Measurements from ENCODE around the gene ANKRD44.

The ANKRD44 gene

GRCh38 chr2:197286805-197287595 is 23.6 kb downstream of the ANKRD44 start:
- no peak for DNase-seq

DNA sequence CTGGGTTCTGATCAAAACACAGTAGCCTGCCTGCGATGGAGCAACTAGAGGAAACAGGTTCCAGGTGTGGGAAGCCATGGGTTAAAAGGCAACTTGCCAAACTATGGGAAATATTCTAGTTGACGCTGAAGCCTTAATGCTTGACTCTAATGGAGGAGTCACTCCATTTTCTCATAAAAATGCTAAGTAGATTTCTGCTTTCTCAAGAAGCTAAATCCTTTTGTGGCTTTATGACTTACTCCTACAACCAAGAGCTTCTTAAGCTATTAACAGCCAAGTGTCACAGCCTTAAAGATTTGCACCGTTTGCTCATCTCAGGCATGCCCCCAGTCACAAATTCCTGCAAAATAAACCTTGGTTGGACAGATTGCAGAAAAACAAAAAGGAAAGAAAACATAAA is 25.2 kb downstream of the ANKRD44 start:
- DNase-seq: no peak

GRCh38 chr2:197284956-197285355 is 25.6 kb downstream of the ANKRD44 start:
- no peak for DNase-seq

DNA sequence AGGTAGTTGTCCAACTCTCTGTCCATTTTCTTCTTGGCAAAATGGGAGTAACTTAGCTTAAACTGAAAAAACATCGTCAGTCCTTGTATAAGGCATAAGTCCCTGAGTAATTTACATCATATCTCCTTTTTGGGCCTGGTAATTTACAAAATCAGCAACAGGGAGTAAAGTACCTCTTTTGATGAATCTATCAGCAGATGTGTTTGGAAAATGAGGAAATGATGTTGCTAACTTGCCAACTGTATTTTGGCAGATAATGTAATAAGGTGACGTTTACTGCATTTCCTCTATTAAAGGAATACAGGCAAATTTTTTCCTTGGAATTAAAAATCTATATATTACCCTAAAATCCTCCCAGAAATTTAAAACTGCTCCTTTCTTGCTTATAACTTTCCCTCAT is 29.2 kb downstream of the ANKRD44 start:
- no peak for DNase-seq

GRCh38 chr2:197280015-197280702 is 30.4 kb downstream of the ANKRD44 start:
- DNase-seq: no peak

GRCh38 chr2:197278799-197279763 is 31.5 kb downstream of the ANKRD44 start:
- DNase-seq: no peak

GRCh38 chr2:197277794-197278193 is 32.8 kb downstream of the ANKRD44 start:
- DNase-seq: no peak

DNA sequence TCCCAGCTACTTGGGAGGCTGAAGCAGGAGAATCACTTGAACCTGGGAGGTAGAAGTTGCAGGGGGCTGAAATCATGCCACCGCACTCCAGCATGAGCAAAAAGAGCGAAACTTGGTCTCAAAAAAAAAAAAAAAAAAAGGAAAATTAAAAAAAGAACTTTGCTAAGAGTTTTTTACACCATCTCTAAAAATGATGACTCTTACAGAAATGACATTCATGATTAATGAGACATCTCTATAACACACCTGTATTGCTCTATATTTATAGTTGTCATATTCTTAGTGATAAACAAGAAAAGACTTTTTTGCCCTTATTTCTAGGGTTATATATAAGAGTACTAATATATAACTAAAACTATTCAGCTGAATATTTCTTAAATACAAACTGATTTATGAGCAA is 34.4 kb downstream of the ANKRD44 start:
- no peak for DNase-seq

DNA sequence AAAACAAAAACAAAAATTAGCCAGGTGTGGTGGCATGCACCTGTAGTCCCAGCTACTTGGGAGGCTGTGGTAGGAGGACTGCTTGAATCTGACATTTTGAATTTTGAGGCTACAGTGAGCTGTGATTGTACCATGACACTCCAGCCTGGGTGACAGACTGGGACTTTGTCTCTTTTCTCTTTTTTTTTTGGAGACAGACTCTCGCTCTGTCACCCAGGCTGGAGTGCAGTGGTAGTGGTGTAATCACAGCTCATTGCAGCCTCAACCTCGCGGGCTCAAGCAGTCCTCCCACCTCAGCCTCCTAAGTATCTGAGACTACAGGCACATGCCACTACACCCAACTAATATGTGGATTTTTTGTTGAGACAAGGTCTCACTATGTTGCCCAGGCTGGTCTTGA is 35.6 kb downstream of the ANKRD44 start:
- DNase-seq: no peak

- no peak for DNase-seq
These were observed 36.2 kb downstream of the ANKRD44 start for GRCh38 chr2:197274349-197274748.

DNA sequence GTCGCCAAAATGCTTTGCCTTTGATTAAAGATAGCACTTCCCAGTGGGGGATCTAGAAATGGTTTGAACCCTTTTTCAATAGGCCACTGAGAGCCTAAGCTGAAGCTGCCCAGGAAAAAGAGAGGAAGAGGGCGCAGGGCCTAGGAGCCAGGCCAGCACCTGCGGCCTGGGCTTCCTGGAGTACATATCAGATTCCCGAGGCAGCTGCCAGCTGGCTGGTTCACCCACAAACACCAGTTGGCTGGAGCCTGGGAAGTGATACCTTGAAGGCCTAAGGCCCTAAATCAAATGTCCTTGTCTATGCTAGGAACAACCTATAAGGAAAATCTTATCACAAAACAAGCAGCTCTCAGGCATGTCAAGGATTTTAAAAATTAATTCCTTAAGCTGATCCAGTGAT is 37.1 kb downstream of the ANKRD44 start:
- DNase-seq: no peak

- DNase-seq: no peak
These were observed 40.0 kb downstream of the ANKRD44 start for GRCh38 chr2:197270601-197271000.

DNA sequence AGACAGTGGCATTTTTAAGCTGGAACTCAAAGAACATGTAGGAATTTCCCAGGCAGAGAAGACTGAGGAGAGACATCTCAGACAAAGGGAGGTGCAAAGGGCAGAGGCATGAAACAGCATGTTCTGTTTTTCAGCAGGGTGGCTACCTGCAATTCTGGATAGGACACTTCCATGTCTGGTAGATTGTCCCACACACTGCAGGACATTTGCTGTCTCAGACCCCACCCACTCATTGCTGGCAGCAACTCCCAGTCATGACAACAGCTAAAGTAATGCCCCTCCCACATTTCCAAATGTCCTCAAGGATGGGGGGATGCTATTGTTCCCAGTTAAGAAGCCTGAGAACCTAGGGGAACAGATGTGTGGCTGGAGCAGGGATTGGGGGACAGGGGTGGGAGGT is 40.8 kb downstream of the ANKRD44 start:
- no peak for DNase-seq

DNA sequence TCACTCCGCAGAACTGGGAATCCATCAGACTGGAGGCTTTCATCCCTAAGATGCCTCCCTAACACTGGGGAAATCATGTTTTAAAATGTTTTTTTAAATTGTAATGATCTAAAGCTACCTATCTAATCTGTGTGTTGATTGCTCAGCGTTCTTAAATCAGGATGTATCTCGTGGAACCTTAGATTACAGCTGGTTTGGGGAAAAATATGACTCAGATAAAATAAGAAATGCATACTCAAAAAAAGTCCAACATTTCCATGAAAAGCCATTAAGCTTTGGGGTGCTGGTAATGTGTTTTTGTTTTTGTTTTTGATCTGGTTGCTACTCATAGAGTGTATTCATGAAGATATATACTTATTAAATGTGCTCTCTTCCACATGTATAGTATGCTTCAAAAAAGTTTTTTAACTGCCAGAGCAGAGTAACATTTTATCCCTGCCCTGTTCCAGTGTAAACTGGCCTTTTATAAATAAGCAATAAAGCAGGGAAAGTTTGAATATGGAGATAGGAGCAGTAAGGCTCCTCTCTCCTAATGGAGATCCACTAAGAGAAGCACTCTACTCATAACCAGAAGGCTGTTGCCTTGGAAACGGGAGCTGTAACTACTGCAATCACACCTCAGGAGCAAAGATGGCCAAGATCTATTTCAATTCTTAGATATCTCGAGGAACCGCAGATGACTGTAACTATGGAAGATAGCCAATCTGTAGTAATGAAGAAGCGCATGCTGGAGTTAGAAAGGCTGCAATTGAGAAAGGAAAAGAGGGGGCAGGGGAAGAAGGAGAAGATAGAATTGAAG is 41.6 kb downstream of the ANKRD44 start:
- no peak for DNase-seq

- no peak for DNase-seq
These were observed 44.1 kb downstream of the ANKRD44 start for GRCh38 chr2:197266477-197266876.

GRCh38 chr2:197265924-197266323 is 44.7 kb downstream of the ANKRD44 start:
- no peak for DNase-seq

- DNase-seq: no peak
These were observed 45.5 kb downstream of the ANKRD44 start for GRCh38 chr2:197265036-197265435.

- DNase-seq: no peak
These were observed 46.2 kb downstream of the ANKRD44 start for GRCh38 chr2:197264332-197264731.

GRCh38 chr2:197263077-197263476 is 47.5 kb downstream of the ANKRD44 start:
- no peak for DNase-seq

DNA sequence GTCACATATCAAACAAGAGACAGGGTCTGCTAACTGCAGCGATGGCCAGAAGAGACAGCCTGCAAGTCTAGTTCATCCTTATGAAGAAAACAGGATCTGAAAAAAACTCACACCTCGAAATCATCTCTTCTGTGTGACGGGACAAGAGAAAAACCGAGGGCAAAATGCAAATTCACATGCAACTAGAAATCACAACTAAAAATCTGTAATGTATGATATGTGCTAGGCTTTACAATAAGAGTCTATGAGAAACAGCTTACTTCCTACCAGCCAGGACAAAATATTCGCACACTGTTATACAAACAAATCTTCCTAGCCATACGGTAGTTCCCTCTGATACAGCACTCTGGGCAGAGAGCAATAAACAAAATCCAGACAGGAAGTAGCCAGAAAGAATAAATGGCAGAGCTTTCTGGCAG is 48.8 kb downstream of the ANKRD44 start:
- no peak for DNase-seq

- no peak for DNase-seq
These were observed 51.0 kb downstream of the ANKRD44 start for GRCh38 chr2:197259470-197259999.

GRCh38 chr2:197258580-197258979 is 52.0 kb downstream of the ANKRD44 start:
- no peak for DNase-seq
